ENCODE measurements around the gene FBXL5. TPM values are rescaled to one million over a fixed set of nuclear protein-coding genes. Genes with fewer than 3 reads are reported as not detected.

FBXL5 gene
- total and polyA plus RNA-seq, 9 of the 15 experiments (the other 6 are each of a cell fraction or from before 2014, with no cell fraction given), result 6.0 to 35.2 (median 22.1) TPM

- peak; percentile 45; the same call in 1 of the 2 replicates for TF ChIP-seq TEAD4 (IDR thresholded peaks at IDR 0.05; ENCODE audit: low read length)
- TF ChIP-seq TEAD4 (CRISPR knock-in tag; IDR thresholded peaks at IDR 0.05; ENCODE audit: borderline replicate concordance), result no peak
- no peak for TF ChIP-seq KDM2B (CRISPR knock-in tag; IDR thresholded peaks at IDR 0.05)
- no peak for TF ChIP-seq KHSRP (IDR thresholded peaks at IDR 0.05)
- no peak for TF ChIP-seq CEBPB (tag; IDR thresholded peaks at IDR 0.05)
- no peak for TF ChIP-seq HNRNPH1 (optimal IDR thresholded peaks at IDR 0.05; ENCODE audit: low read depth, low read length)
- no peak for TF ChIP-seq NCOR1 (IDR thresholded peaks at IDR 0.05)
- TF ChIP-seq SP1 (CRISPR knock-in tag; IDR thresholded peaks at IDR 0.05), result no peak
- TF ChIP-seq CBFA2T2 (conservative IDR thresholded peaks at IDR 0.05), result no peak
- no peak for TF ChIP-seq RB1 (IDR thresholded peaks at IDR 0.05; ENCODE audit: low read depth)
- TF ChIP-seq ILF3 (IDR thresholded peaks at IDR 0.05; ENCODE audit: borderline replicate concordance), result no peak
- 0 out of 4 replicates have a peak, but pooled peaks of 1 of the 2 experiments have one; percentile 30 for TF ChIP-seq MNT (conservative IDR thresholded peaks at IDR 0.05)
- TF ChIP-seq, protein P1, sequence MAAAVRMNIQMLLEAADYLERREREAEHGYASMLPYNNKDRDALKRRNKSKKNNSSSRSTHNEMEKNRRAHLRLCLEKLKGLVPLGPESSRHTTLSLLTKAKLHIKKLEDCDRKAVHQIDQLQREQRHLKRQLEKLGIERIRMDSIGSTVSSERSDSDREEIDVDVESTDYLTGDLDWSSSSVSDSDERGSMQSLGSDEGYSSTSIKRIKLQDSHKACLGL (CRISPR knock-in tag; IDR thresholded peaks at IDR 0.05; ENCODE audit: borderline replicate concordance, poor library complexity, severe bottlenecking), result no peak
- no peak for TF ChIP-seq SRSF9 (IDR thresholded peaks at IDR 0.05; ENCODE audit: borderline replicate concordance, low read depth, low read length)
- no peak for TF ChIP-seq TBP (optimal IDR thresholded peaks at IDR 0.05; ENCODE audit: low read depth, low read length)
- peak; percentile 55; the same call in 1 of the 2 replicates for TF ChIP-seq CTBP1 (IDR thresholded peaks at IDR 0.05; ENCODE audit: borderline replicate concordance)
- TF ChIP-seq ZNF146 (CRISPR knock-in tag; IDR thresholded peaks at IDR 0.05; ENCODE audit: unreplicated experiment), result no peak
- no peak for TF ChIP-seq ZNF398 (CRISPR knock-in tag; IDR thresholded peaks at IDR 0.05)
- TF ChIP-seq, protein P2, sequence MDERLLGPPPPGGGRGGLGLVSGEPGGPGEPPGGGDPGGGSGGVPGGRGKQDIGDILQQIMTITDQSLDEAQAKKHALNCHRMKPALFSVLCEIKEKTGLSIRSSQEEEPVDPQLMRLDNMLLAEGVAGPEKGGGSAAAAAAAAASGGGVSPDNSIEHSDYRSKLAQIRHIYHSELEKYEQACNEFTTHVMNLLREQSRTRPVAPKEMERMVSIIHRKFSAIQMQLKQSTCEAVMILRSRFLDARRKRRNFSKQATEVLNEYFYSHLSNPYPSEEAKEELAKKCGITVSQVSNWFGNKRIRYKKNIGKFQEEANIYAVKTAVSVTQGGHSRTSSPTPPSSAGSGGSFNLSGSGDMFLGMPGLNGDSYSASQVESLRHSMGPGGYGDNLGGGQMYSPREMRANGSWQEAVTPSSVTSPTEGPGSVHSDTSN (CRISPR knock-in tag; IDR thresholded peaks at IDR 0.05; ENCODE audit: low read depth), result no peak
- TF ChIP-seq, protein P2 (tag; conservative IDR thresholded peaks at IDR 0.05; ENCODE audit: low read depth), result no peak
- TF ChIP-seq TAF7 (tag; IDR thresholded peaks at IDR 0.05), result no peak
Observed at GRCh38 chr4:15649914-15650545, 5.1 kb downstream of the FBXL5 start (continued).
